ENCODE data around the gene PAIP2. TPM values are rescaled to one million over a fixed set of nuclear protein-coding genes. Genes with fewer than 3 reads are reported as not detected.
"Not testable (repeated sequence)": the region's sequence is repeated elsewhere in the genome, so short reads cannot be mapped to it uniquely, and the experiment has no call there.

PAIP2 gene
- total RNA-seq, 2 donors from 2014 or later: 38.1 to 77.5 TPM

GRCh38 chr5:139409116-139409515 lies 67.5 kb downstream of the PAIP2 start:
- H3K4me3 Mint-ChIP-seq; H3K27ac Mint-ChIP-seq; ATAC-seq; H3K36me3 Mint-ChIP-seq; DNase-seq (ENCODE audit: low spot score); H3K9me3 Mint-ChIP-seq; H3K27me3 Mint-ChIP-seq; H3K4me1 Mint-ChIP-seq (ENCODE audit: low read depth in 2 of 2): not testable (repeated sequence)

GRCh38 chr5:139410121-139410992 lies 68.7 kb downstream of the PAIP2 start:
- Mint-ChIP-seq H3K9me3 (no peaks in the 10 kb centered on the region), H3K27me3 (no peaks in the 10 kb centered on the region), H3K36me3 (no peaks in the 10 kb centered on the region), H3K4me3 (no peak overlapping the region), H3K27ac (no peak overlapping the region), H3K4me1 (ENCODE audit: low read depth in 2 of 2) (peaks cover 3 to 5% of the 10 kb centered on the region in 2 donors)
- DNase-seq (ENCODE audit: low spot score): no peak
- no peak for ATAC-seq

GRCh38 chr5:139410993-139411828 lies 69.6 kb downstream of the PAIP2 start:
- Mint-ChIP-seq H3K4me1 (ENCODE audit: low read depth in 2 of 2) (peaks cover 3 to 11% of the 10 kb centered on the region in 2 donors), H3K4me3 (no peak overlapping the region)
- DNase-seq (ENCODE audit: low spot score): no peak

GRCh38 chr5:139413153-139413552 lies 71.5 kb downstream of the PAIP2 start:
- peaks cover 3 to 17% of the 10 kb centered on the region in 2 donors for H3K4me1 Mint-ChIP-seq (ENCODE audit: low read depth in 2 of 2)
- no peaks in the 10 kb centered on the region for H3K9me3 Mint-ChIP-seq
- H3K4me3 Mint-ChIP-seq: no peak overlapping the region
- peak overlapping the region; percentile 58 to 78 for H3K27ac Mint-ChIP-seq
- no peak for ATAC-seq
- no peaks in the 10 kb centered on the region for H3K27me3 Mint-ChIP-seq
- no peak for DNase-seq (ENCODE audit: low spot score)
- H3K36me3 Mint-ChIP-seq: no peaks in the 10 kb centered on the region

More at GRCh38 chr5:139410993-139411828, 69.6 kb downstream of the PAIP2 start:
- H3K27ac Mint-ChIP-seq: no peak overlapping the region
- no peak for ATAC-seq
- no peaks in the 10 kb centered on the region for H3K9me3 Mint-ChIP-seq
- H3K27me3 Mint-ChIP-seq: no peaks in the 10 kb centered on the region
- no peaks in the 10 kb centered on the region for H3K36me3 Mint-ChIP-seq

GRCh38 chr5:139413963-139414362 lies 72.3 kb downstream of the PAIP2 start:
- ATAC-seq: no peak
- no peaks in the 10 kb centered on the region for H3K27me3 Mint-ChIP-seq
- no peaks in the 10 kb centered on the region for H3K36me3 Mint-ChIP-seq
- peak overlapping the region; percentile 58 to 78 for H3K27ac Mint-ChIP-seq
- H3K4me3 Mint-ChIP-seq: no peak overlapping the region
- no peaks in the 10 kb centered on the region for H3K9me3 Mint-ChIP-seq
- peaks cover 3 to 17% of the 10 kb centered on the region in 2 donors for H3K4me1 Mint-ChIP-seq (ENCODE audit: low read depth in 2 of 2)
- DNase-seq (ENCODE audit: low spot score): no peak

- no peak for DNase-seq (ENCODE audit: low spot score)
- no peaks in the 10 kb centered on the region for H3K27me3 Mint-ChIP-seq
- peak overlapping the region; percentile 58 for H3K4me3 Mint-ChIP-seq
- H3K27ac Mint-ChIP-seq: peak overlapping the region; percentile 78 to 82
- H3K4me1 Mint-ChIP-seq (ENCODE audit: low read depth in 2 of 2): peaks cover 3 to 17% of the 10 kb centered on the region in 2 donors
- H3K9me3 Mint-ChIP-seq: no peaks in the 10 kb centered on the region
- H3K36me3 Mint-ChIP-seq: no peaks in the 10 kb centered on the region
- no peak for ATAC-seq
Observed at GRCh38 chr5:139414581-139415130, 73.0 kb downstream of the PAIP2 start.

GRCh38 chr5:139415221-139415861 lies 73.7 kb downstream of the PAIP2 start:
- H3K9me3 Mint-ChIP-seq: no peaks in the 10 kb centered on the region
- H3K4me1 Mint-ChIP-seq (ENCODE audit: low read depth in 2 of 2): peaks cover 3 to 17% of the 10 kb centered on the region in 2 donors
- no peaks in the 10 kb centered on the region for H3K27me3 Mint-ChIP-seq
- H3K4me3 Mint-ChIP-seq: peak overlapping the region; percentile 58
- DNase-seq (ENCODE audit: low spot score): no peak
- peak; percentile 74 to 82 for ATAC-seq
- H3K36me3 Mint-ChIP-seq: no peaks in the 10 kb centered on the region
- peak overlapping the region; percentile 78 to 82 for H3K27ac Mint-ChIP-seq

- Mint-ChIP-seq H3K27me3 (no peaks in the 10 kb centered on the region), H3K4me1 (ENCODE audit: low read depth in 2 of 2) (peaks cover 3 to 17% of the 10 kb centered on the region in 2 donors), H3K27ac (peak overlapping the region; percentile 78 to 82), H3K36me3 (no peaks in the 10 kb centered on the region), H3K4me3 (peak overlapping the region; percentile 58), H3K9me3 (no peaks in the 10 kb centered on the region)
- ATAC-seq (peak; percentile 26 to 34), DNase-seq (ENCODE audit: low spot score) (no peak)
Observed at GRCh38 chr5:139415869-139416268, 74.2 kb downstream of the PAIP2 start.

- no peak for ATAC-seq
- Mint-ChIP-seq H3K4me3 (peak overlapping the region; percentile 58), H3K9me3 (no peaks in the 10 kb centered on the region), H3K36me3 (no peaks in the 10 kb centered on the region), H3K27me3 (no peaks in the 10 kb centered on the region), H3K27ac (peak overlapping the region; percentile 78 to 82), H3K4me1 (ENCODE audit: low read depth in 2 of 2) (peaks cover 3 to 17% of the 10 kb centered on the region in 2 donors)
- DNase-seq (ENCODE audit: low spot score): no peak
Observed at GRCh38 chr5:139416651-139417050, 75.0 kb downstream of the PAIP2 start.

- no peak for DNase-seq (ENCODE audit: low spot score)
- Mint-ChIP-seq H3K9me3 (no peaks in the 10 kb centered on the region), H3K4me3 (no peak overlapping the region), H3K27ac (peak overlapping the region in 1 of 2 donors; percentile 78), H3K4me1 (ENCODE audit: low read depth in 2 of 2) (peaks cover 4 to 19% of the 10 kb centered on the region in 2 donors), H3K36me3 (no peaks in the 10 kb centered on the region), H3K27me3 (no peaks in the 10 kb centered on the region)
- ATAC-seq: no peak
Observed at GRCh38 chr5:139417214-139417613, 75.6 kb downstream of the PAIP2 start.

GRCh38 chr5:139418793-139419192 lies 77.1 kb downstream of the PAIP2 start:
- ATAC-seq: no peak
- H3K36me3 Mint-ChIP-seq: no peaks in the 10 kb centered on the region
- peaks cover 8 to 23% of the 10 kb centered on the region in 2 donors for H3K4me1 Mint-ChIP-seq (ENCODE audit: low read depth in 2 of 2)
- H3K27ac Mint-ChIP-seq: no peak overlapping the region
- no peak for DNase-seq (ENCODE audit: low spot score)
- no peaks in the 10 kb centered on the region for H3K9me3 Mint-ChIP-seq
- H3K4me3 Mint-ChIP-seq: no peak overlapping the region
- no peaks in the 10 kb centered on the region for H3K27me3 Mint-ChIP-seq
